Heart right ventricle (tissue), 16 donors: Measurements from ENCODE around the gene RAB12. TPM values are rescaled to one million over a fixed set of nuclear protein-coding genes. Genes with fewer than 3 reads are reported as not detected.

Experiments used
- ATAC-seq, 8 donors: fragments of 200-7000 bp; cut with Tn5 transposase; one replicate each; pipeline ENCODE4 v1.9.1; 2020; ENCODE audit warnings: mild to moderate bottlenecking in 8 of 8, moderate library complexity in 8 of 8, moderate number of reproducible peaks in 1 of 8
- DNase-seq, 2 donors: peaks; one replicate each; pipeline ENCODE4 v3.0.0-alpha.2; 2020
- H3K27ac ChIP-seq, 10 donors: fragments of 200-600 bp; sonication (generic) in 2 of 10; one replicate each; pipeline versions ENCODE4 v1.5.0 to v1.8.0; 2020 to 2022; ENCODE audit warnings: mild to moderate bottlenecking in 3 of 10
- H3K27me3 ChIP-seq, 7 donors: fragments of 200-600 bp; one replicate each; pipeline ENCODE4 v1.8.0; 2021 to 2022; ENCODE audit warnings: mild to moderate bottlenecking in 2 of 7
- H3K36me3 ChIP-seq, 9 donors: fragments of 200-600 bp; sonication (generic) in 1 of 9; one replicate each; pipeline versions ENCODE4 v1.5.0 to v1.8.0; 2020 to 2022; ENCODE audit warnings: mild to moderate bottlenecking in 2 of 9
- H3K4me1 ChIP-seq, 9 donors: fragments of 200-600 bp; sonication (generic) in 1 of 9; one replicate each; pipeline versions ENCODE4 v1.5.0 to v1.8.0; 2020 to 2022; ENCODE audit warnings: mild to moderate bottlenecking in 4 of 9
- H3K4me3 ChIP-seq, 10 donors: fragments of 200-600 bp; sonication (generic) in 2 of 10; one replicate each; pipeline versions ENCODE4 v1.5.0 to v1.8.0; 2020 to 2022; ENCODE audit warnings: mild to moderate bottlenecking in 7 of 10, moderate library complexity in 2 of 10
- H3K9me3 ChIP-seq, 11 donors: fragments of 200-600 bp in 10 of 11; sonication (generic) in 2 of 11; one replicate each; pipeline versions ENCODE4 v1.5.0 to v1.8.0; 2013 to 2022; ENCODE audit warnings: mild to moderate bottlenecking in 2 of 11, control low read depth in 1 of 11, moderate library complexity in 1 of 11
- CTCF ChIP-seq, 9 donors: fragments of 200-600 bp; sonication (generic) in 2 of 9; IDR thresholded peaks; one replicate each; pipeline versions ENCODE4 v1.5.0 to v1.8.0; 2021 to 2022; ENCODE audit warnings: antibody characterized with exemption in 9 of 9, mild to moderate bottlenecking in 5 of 9, moderate library complexity in 1 of 9
- WGBS, 2 donors: extraction: QIAGEN DNeasy Blood & Tissue Kit; methylation state at CpG; one replicate each; pipeline ENCODE4 v1.1.7; 2013; ENCODE audit warnings: inconsistent platforms in 1 of 2; 5-methylcytosine and 5-hydroxymethylcytosine counted together
- intact Hi-C, 10 donors: fragments of 100-400 bp; cut with DNase I; formaldehyde crosslinking; loops; one replicate each; pipeline versions ENCODE4 v1.11.1 to v1.14.2; 2022
- polyA plus RNA-seq, 2 donors: library from polyadenylated mRNA; stranded (reverse); fragments of 200-250 nt; gene quantifications; one replicate each; pipeline ENCODE4 v1.2.3, GENCODE V29; 2013
- total RNA-seq, 10 donors: library from RNA; stranded (reverse); fragmentation: NEBNext Ultra II Directional in 3 of 10; extraction: Animal tissue kit (Norgen Biotek cat#: 25700) in 3 of 10; gene quantifications; one replicate each; pipeline versions ENCODE4 v1.2.1 to v1.2.4, GENCODE V29; 2021 to 2023
- donor health status: Arrhythmogenic right ventricular cardiomyopathy.
- donor health status: ischemic (EF 13 %, LVEDD 7.1; RV severe dilation, severe dysfunction).
- donor health status: healthy with polysubstance abuse.
- donor health status: DM: no; HTN: yes; CAD: no.
- donor health status: DM: no; HTN: no; CAD: no.
- donor health status: ischemic (EF 25% LVEDD 6.9; RV normal size, moderate dysfunction).
- donor health status: ischemic (EF 25% LVEDD 5.7; RV mildly dilated, moderate dysfunction).
- donor health status: healthy.
- donor health status: DM: yes; HTN: yes; CAD: no.
- donor health status: Ischemic cardiomyopathy.
- donor health status: ischemic (EF 35%, LVEDD 5.7; RV mildly dilated, moderate dysfunction).
- donor health status: nonischemic (EF 11% LVEDD 7.7; RV severe dilation, severe dysfunction).
- donor health status: DM: yes; HTN: yes; CAD: no.
- donor health status: PGD.
- donor health status: ischemic (EF 29% LVEDD 5.4; RV normal size, mild dysfunction).
- donor health status: nonischemic (EF 23%, LVEDD 6.1; RV moderate dilation, normal function).

Gene RAB12
- total and polyA plus RNA-seq, 12 donors = 40.8 to 121 (median 104) TPM

- Histone ChIP-seq H3K4me1 (no peaks in the 10 kb centered on the region), H3K27ac (no peak overlapping the region), H3K9me3 (no peaks in the 10 kb centered on the region), H3K4me3 (no peak overlapping the region), H3K36me3 (no peaks in the 10 kb centered on the region), H3K27me3 (peaks cover 0 to 6% (median 0%) of the 10 kb centered on the region in 7 donors)
- ATAC-seq (no peak), DNase-seq (no peak)
- TF ChIP-seq CTCF (IDR thresholded peaks at IDR 0.05) = no peak
- intact Hi-C loops = no loop called here
Measured at GRCh38 chr18:8668381-8668780, 59.1 kb downstream of the RAB12 start.

- no peak for ATAC-seq
- Histone ChIP-seq H3K4me3 (no peak overlapping the region), H3K27me3 (peaks cover 0 to 6% (median 0%) of the 10 kb centered on the region in 7 donors), H3K9me3 (no peaks in the 10 kb centered on the region), H3K27ac (no peak overlapping the region), H3K36me3 (no peaks in the 10 kb centered on the region), H3K4me1 (no peaks in the 10 kb centered on the region)
- TF ChIP-seq CTCF (IDR thresholded peaks at IDR 0.05) = no peak
- intact Hi-C loops = no loop called here
- WGBS, 2 donors = 81 to 88% methylated on average over 4 of the region's 4 CpGs
- DNase-seq = no peak
Measured at GRCh38 chr18:8669571-8669970, 60.3 kb downstream of the RAB12 start.

DNA sequence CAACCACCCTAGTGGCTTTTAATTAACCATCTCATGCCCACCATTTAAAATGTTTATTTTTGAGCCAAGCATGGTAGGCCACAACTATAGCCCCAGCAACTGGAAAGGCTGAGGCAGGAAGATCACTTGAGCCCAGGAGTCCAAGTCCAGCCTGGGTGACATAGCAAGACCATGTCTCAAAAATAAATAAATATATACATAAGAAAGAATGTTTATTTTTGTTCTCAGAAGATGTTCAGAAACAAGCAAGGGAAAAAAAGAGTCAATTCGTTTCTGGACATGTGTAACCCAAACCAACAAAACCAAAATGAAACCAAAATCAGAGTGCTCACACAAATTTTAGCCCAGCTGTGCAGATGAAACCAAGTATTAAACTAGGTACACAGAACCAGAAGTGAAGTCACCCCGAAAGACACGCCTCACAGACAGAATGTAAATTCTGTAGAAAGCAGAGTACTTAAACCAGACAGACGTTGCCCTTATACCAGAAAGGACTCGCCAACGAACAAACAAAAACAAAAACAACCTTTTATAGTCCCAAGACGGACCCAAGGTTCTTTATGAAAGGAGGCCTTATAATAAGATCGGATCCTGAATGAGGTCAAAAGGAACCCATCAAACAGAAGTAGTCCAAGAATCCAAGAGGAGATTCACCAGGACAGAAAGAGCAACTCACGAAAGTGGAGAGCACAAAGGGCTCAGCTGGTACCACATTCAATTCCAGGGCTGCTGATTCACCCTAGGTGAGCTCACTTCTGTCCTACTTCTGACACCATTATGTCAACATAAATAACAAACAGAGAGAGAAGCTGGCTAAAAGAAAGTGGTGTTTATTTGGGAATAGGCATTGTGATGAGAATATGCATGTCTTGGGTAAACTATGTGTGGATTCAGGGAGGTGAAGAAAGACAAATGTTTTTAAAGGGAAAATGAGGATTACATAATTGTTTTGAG, 64.3 kb downstream of the RAB12 start:
- H3K27ac ChIP-seq = no peak overlapping the region
- 89 to 92% methylated on average over 9 of the region's 9 CpGs for WGBS, 2 donors
- intact Hi-C loops = no loop called here

DNA sequence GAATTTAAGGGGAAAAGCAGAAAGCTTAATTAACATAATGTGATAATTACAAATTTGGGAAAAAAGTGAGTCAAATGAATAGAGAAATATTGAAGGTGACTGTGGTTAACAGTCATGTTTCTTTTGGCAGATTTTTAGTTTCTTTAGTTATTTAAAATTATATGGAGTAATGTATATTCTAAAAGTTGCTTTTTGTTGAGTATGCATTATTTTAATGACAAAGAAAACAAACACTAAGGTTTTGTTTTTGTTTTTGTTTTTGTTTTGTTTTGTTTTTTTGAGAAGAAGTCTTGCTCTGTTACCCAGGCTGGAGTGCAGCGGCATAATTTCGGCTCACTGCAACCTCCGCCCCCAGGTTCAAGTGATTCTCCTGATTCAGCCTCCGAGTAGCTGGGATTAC, 65.8 kb downstream of the RAB12 start:
- WGBS, 2 donors = 93 to 96% methylated on average over 4 of the region's 4 CpGs

More for the DNA sequence above, 64.3 kb downstream of the RAB12 start:
- H3K9me3 ChIP-seq = no peaks in the 10 kb centered on the region
- H3K36me3 ChIP-seq = no peaks in the 10 kb centered on the region
- no peaks in the 10 kb centered on the region for H3K27me3 ChIP-seq
- no peaks in the 10 kb centered on the region for H3K4me1 ChIP-seq
- ATAC-seq = no peak
- DNase-seq = no peak
- H3K4me3 ChIP-seq = no peak overlapping the region
- TF ChIP-seq CTCF (IDR thresholded peaks at IDR 0.05) = no peak

More for the DNA sequence above, 65.8 kb downstream of the RAB12 start:
- Histone ChIP-seq H3K9me3 (no peaks in the 10 kb centered on the region), H3K27ac (no peak overlapping the region), H3K4me3 (no peak overlapping the region), H3K4me1 (no peaks in the 10 kb centered on the region), H3K36me3 (no peaks in the 10 kb centered on the region), H3K27me3 (no peaks in the 10 kb centered on the region)
- no peak for TF ChIP-seq CTCF (IDR thresholded peaks at IDR 0.05)
- DNase-seq = no peak
- intact Hi-C loops = no loop called here
- ATAC-seq = no peak
